ENCODE data around the gene VSIG2. TPM values are rescaled to one million over a fixed set of nuclear protein-coding genes. Genes with fewer than 3 reads are reported as not detected.

VSIG2 gene
- total RNA-seq, 2 experiments from 2014 or later = not detected

- no peak overlapping the region for H3K27ac Mint-ChIP-seq
- peaks cover 31% of the 10 kb centered on the region for H3K4me1 Mint-ChIP-seq (ENCODE audit: low read depth)
- H3K27me3 Mint-ChIP-seq (ENCODE audit: low read depth) = peaks cover 40% of the 10 kb centered on the region
- no peaks in the 10 kb centered on the region for H3K36me3 Mint-ChIP-seq (ENCODE audit: low read depth)
- CTCF ChIA-PET = interaction anchor here (0.6 to 2.3 kb wide), 6 partner anchors 9 to 87 kb away, joined by 3 to 7 read pairs (median 5); no protein-coding TSS in a partner anchor
- ATAC-seq (no peak), DNase-seq (no peak)
- POLR2A ChIA-PET = no interaction called here
- H3K9me3 Mint-ChIP-seq (ENCODE audit: insufficient read depth) = no peaks in the 10 kb centered on the region
- no peak overlapping the region for H3K4me3 Mint-ChIP-seq
Observed at GRCh38 chr11:124756033-124756752, 4.1 kb upstream of the VSIG2 start.

- Mint-ChIP-seq H3K9me3 (ENCODE audit: insufficient read depth) (no peaks in the 10 kb centered on the region), H3K4me3 (no peak overlapping the region), H3K27ac (peak overlapping the region; percentile 61), H3K4me1 (ENCODE audit: low read depth) (peaks cover 28% of the 10 kb centered on the region), H3K36me3 (ENCODE audit: low read depth) (no peaks in the 10 kb centered on the region), H3K27me3 (ENCODE audit: low read depth) (peaks cover 34% of the 10 kb centered on the region)
- POLR2A ChIA-PET = no interaction called here
- CTCF ChIA-PET = interaction anchor here (1.0 to 4.3 kb wide), 4 partner anchors 9 to 86 kb away, joined by 3 to 26 read pairs (median 6); partner anchors contain the start of gene ESAM
- DNase-seq (no peak), ATAC-seq (no peak)
Observed at GRCh38 chr11:124754710-124755109, 2.7 kb upstream of the VSIG2 start.

- no peak overlapping the region for H3K4me3 Mint-ChIP-seq
- H3K36me3 Mint-ChIP-seq (ENCODE audit: low read depth) = no peaks in the 10 kb centered on the region
- ChIA-PET CTCF (interaction anchor here (1.0 to 4.3 kb wide), 2 partner anchors 9 to 84 kb away, joined by 3 to 26 read pairs; partner anchors contain the start of gene ESAM), POLR2A (no interaction called here)
- peaks cover 31% of the 10 kb centered on the region for H3K27me3 Mint-ChIP-seq (ENCODE audit: low read depth)
- H3K27ac Mint-ChIP-seq = no peak overlapping the region
- no peaks in the 10 kb centered on the region for H3K9me3 Mint-ChIP-seq (ENCODE audit: insufficient read depth)
- DNase-seq = no peak
- no peak for ATAC-seq
- peaks cover 26% of the 10 kb centered on the region for H3K4me1 Mint-ChIP-seq (ENCODE audit: low read depth)
Observed at GRCh38 chr11:124754309-124754708, 2.3 kb upstream of the VSIG2 start.

GRCh38 chr11:124753624-124754023, 1.6 kb upstream of the VSIG2 start:
- ChIA-PET POLR2A (no interaction called here), CTCF (interaction anchor here (0.9 to 4.3 kb wide), 4 partner anchors 10 to 123 kb away, joined by 3 to 26 read pairs (median 4); partner anchors contain the start of gene ESAM)
- H3K4me3 Mint-ChIP-seq = no peak overlapping the region
- ATAC-seq = no peak
- H3K9me3 Mint-ChIP-seq (ENCODE audit: insufficient read depth) = no peaks in the 10 kb centered on the region
- no peak for DNase-seq
- H3K4me1 Mint-ChIP-seq (ENCODE audit: low read depth) = peaks cover 30% of the 10 kb centered on the region
- H3K36me3 Mint-ChIP-seq (ENCODE audit: low read depth) = no peaks in the 10 kb centered on the region
- peaks cover 26% of the 10 kb centered on the region for H3K27me3 Mint-ChIP-seq (ENCODE audit: low read depth)
- no peak overlapping the region for H3K27ac Mint-ChIP-seq

GRCh38 chr11:124753205-124753604, 1.1 kb upstream of the VSIG2 start:
- Mint-ChIP-seq H3K36me3 (ENCODE audit: low read depth) (no peaks in the 10 kb centered on the region), H3K9me3 (ENCODE audit: insufficient read depth) (no peaks in the 10 kb centered on the region), H3K4me1 (ENCODE audit: low read depth) (peaks cover 29% of the 10 kb centered on the region), H3K27ac (no peak overlapping the region), H3K27me3 (ENCODE audit: low read depth) (peaks cover 23% of the 10 kb centered on the region), H3K4me3 (no peak overlapping the region)
- DNase-seq (no peak), ATAC-seq (no peak)
- CTCF ChIA-PET = interaction anchor here (0.6 to 4.3 kb wide), 8 partner anchors 10 to 123 kb away, joined by 3 to 26 read pairs (median 3); partner anchors contain the start of gene ESAM
- POLR2A ChIA-PET = no interaction called here

GRCh38 chr11:124752471-124753102, 532 bp upstream of the VSIG2 start:
- Mint-ChIP-seq H3K27ac (peak overlapping the region; percentile 67), H3K27me3 (ENCODE audit: low read depth) (peaks cover 24% of the 10 kb centered on the region), H3K9me3 (ENCODE audit: insufficient read depth) (no peaks in the 10 kb centered on the region), H3K4me3 (peak overlapping the region; percentile 25), H3K36me3 (ENCODE audit: low read depth) (no peaks in the 10 kb centered on the region), H3K4me1 (ENCODE audit: low read depth) (peaks cover 25% of the 10 kb centered on the region)
- DNase-seq (no peak), ATAC-seq (no peak)
- POLR2A ChIA-PET = interaction anchor here (0.6 kb wide), 2 partner anchors 78 to 130 kb away, joined by 3 read pairs; partner anchors contain the start of gene TBRG1
- CTCF ChIA-PET = interaction anchor here (0.6 to 4.3 kb wide), 8 partner anchors 11 to 124 kb away, joined by 3 to 26 read pairs (median 3); partner anchors contain the start of gene ESAM

- ChIA-PET POLR2A (no interaction called here), CTCF (interaction anchor here (0.9 to 4.3 kb wide), 3 partner anchors 12 to 82 kb away, joined by 3 to 26 read pairs (median 3); partner anchors contain the start of gene ESAM)
- no peaks in the 10 kb centered on the region for H3K36me3 Mint-ChIP-seq (ENCODE audit: low read depth)
- H3K9me3 Mint-ChIP-seq (ENCODE audit: insufficient read depth) = no peaks in the 10 kb centered on the region
- H3K27me3 Mint-ChIP-seq (ENCODE audit: low read depth) = peaks cover 13% of the 10 kb centered on the region
- H3K4me3 Mint-ChIP-seq = no peak overlapping the region
- H3K4me1 Mint-ChIP-seq (ENCODE audit: low read depth) = peaks cover 28% of the 10 kb centered on the region
- no peak overlapping the region for H3K27ac Mint-ChIP-seq
- DNase-seq (no peak), ATAC-seq (no peak)
Observed at GRCh38 chr11:124751391-124751740, 689 bp downstream of the VSIG2 start.

- no peak for ATAC-seq
- no peak overlapping the region for H3K27ac Mint-ChIP-seq
- no peaks in the 10 kb centered on the region for H3K36me3 Mint-ChIP-seq (ENCODE audit: low read depth)
- ChIA-PET CTCF (interaction anchor here (1.0 kb wide), 1 partner anchor 80 kb away, joined by 3 read pairs; no protein-coding TSS in a partner anchor), POLR2A (no interaction called here)
- peaks cover 9% of the 10 kb centered on the region for H3K27me3 Mint-ChIP-seq (ENCODE audit: low read depth)
- H3K4me1 Mint-ChIP-seq (ENCODE audit: low read depth) = peaks cover 25% of the 10 kb centered on the region
- H3K9me3 Mint-ChIP-seq (ENCODE audit: insufficient read depth) = no peaks in the 10 kb centered on the region
- no peak overlapping the region for H3K4me3 Mint-ChIP-seq
- DNase-seq = no peak
Observed at GRCh38 chr11:124749912-124750311, 2.1 kb downstream of the VSIG2 start.

GRCh38 chr11:124748481-124749343, 3.3 kb downstream of the VSIG2 start:
- no peak for ATAC-seq
- CTCF ChIA-PET = interaction anchor here (0.8 to 1.5 kb wide), 5 partner anchors 9 to 88 kb away, joined by 3 to 5 read pairs (median 3); no protein-coding TSS in a partner anchor
- peaks cover 25% of the 10 kb centered on the region for H3K4me1 Mint-ChIP-seq (ENCODE audit: low read depth)
- H3K27me3 Mint-ChIP-seq (ENCODE audit: low read depth) = peaks cover 13% of the 10 kb centered on the region
- H3K9me3 Mint-ChIP-seq (ENCODE audit: insufficient read depth) = no peaks in the 10 kb centered on the region
- DNase-seq = no peak
- no peak overlapping the region for H3K4me3 Mint-ChIP-seq
- POLR2A ChIA-PET = no interaction called here
- H3K36me3 Mint-ChIP-seq (ENCODE audit: low read depth) = no peaks in the 10 kb centered on the region
- H3K27ac Mint-ChIP-seq = no peak overlapping the region

- DNase-seq (no peak), ATAC-seq (no peak)
- ChIA-PET POLR2A (no interaction called here), CTCF (interaction anchor here (0.8 to 1.5 kb wide), 4 partner anchors 10 to 88 kb away, joined by 3 to 5 read pairs (median 4); no protein-coding TSS in a partner anchor)
- peaks cover 15% of the 10 kb centered on the region for H3K27me3 Mint-ChIP-seq (ENCODE audit: low read depth)
- no peak overlapping the region for H3K27ac Mint-ChIP-seq
- no peaks in the 10 kb centered on the region for H3K36me3 Mint-ChIP-seq (ENCODE audit: low read depth)
- H3K9me3 Mint-ChIP-seq (ENCODE audit: insufficient read depth) = no peaks in the 10 kb centered on the region
- H3K4me3 Mint-ChIP-seq = no peak overlapping the region
- H3K4me1 Mint-ChIP-seq (ENCODE audit: low read depth) = peaks cover 25% of the 10 kb centered on the region
Observed at GRCh38 chr11:124748100-124748418, 4.0 kb downstream of the VSIG2 start.

GRCh38 chr11:124747406-124748099, 4.5 kb downstream of the VSIG2 start:
- ATAC-seq (no peak), DNase-seq (no peak)
- Mint-ChIP-seq H3K27me3 (ENCODE audit: low read depth) (peaks cover 17% of the 10 kb centered on the region), H3K4me1 (ENCODE audit: low read depth) (peaks cover 25% of the 10 kb centered on the region), H3K27ac (no peak overlapping the region), H3K9me3 (ENCODE audit: insufficient read depth) (no peaks in the 10 kb centered on the region), H3K4me3 (peak overlapping the region; percentile 88), H3K36me3 (ENCODE audit: low read depth) (no peaks in the 10 kb centered on the region)
- ChIA-PET POLR2A (interaction anchor here (1.3 to 1.6 kb wide), 3 partner anchors 12 to 129 kb away, joined by 4 to 7 read pairs (median 5); no protein-coding TSS in a partner anchor), CTCF (interaction anchor here (1.1 to 5.5 kb wide), 21 partner anchors 8 to 118 kb away, joined by 3 to 89 read pairs (median 7); partner anchors contain the start of genes ESAM, MSANTD2, ROBO3 and SIAE)

Data from activated CD8-positive, alpha-beta T cell treated with anti-CD3 and anti-CD28 coated beads, Interleukin-2, amount 10 ng/mL, durations not matched to agents 7 days and 5 days (primary cell).